ENCODE results near the gene PCDHB6. TPM values are rescaled to one million over a fixed set of nuclear protein-coding genes. Genes with fewer than 3 reads are reported as not detected.
"Not testable (repeated sequence)": the region's sequence is repeated elsewhere in the genome, so short reads cannot be mapped to it uniquely, and the experiment has no call there.

PCDHB6 gene
- total RNA-seq, 6 donors from 2014 or later: 0.46 to 1.0 (median 0.77) TPM; not detected in 1

DNA sequence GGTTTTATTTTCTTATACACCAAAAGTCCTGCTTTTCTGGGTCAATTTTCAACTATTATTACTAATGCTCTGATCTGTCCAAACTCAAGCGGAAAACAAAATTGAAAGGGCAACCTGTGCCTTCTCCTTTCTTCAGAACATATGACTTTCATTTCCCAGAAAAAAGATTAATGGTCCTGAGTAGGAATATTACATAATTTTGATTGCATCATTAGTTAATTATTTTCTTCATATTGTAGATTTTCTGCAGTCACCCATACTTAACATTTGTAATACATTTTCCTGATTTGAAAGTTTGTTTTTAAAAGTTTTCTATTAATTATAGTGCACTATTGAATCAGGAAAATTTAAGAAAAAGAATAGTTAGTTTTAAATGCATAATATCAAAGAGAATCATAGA is 26.1 kb downstream of the PCDHB6 start:
- H3K9me3 ChIP-seq: peaks cover 17 to 50% (median 35%) of the 10 kb centered on the region in 4 donors
- DNase-seq (no peak), ATAC-seq (ENCODE audit: low FRiP score in 2 of 2) (no peak)
- H3K27me3 ChIP-seq: no peaks in the 10 kb centered on the region
- no peak overlapping the region for H3K27ac ChIP-seq
- no peaks in the 10 kb centered on the region for H3K4me1 ChIP-seq
- WGBS, 2 donors: 55 to 68% methylated on average over 1 of the region's 1 CpG
- no peaks in the 10 kb centered on the region for H3K36me3 ChIP-seq
- H3K4me3 ChIP-seq: no peak overlapping the region
- TF ChIP-seq, protein P1, sequence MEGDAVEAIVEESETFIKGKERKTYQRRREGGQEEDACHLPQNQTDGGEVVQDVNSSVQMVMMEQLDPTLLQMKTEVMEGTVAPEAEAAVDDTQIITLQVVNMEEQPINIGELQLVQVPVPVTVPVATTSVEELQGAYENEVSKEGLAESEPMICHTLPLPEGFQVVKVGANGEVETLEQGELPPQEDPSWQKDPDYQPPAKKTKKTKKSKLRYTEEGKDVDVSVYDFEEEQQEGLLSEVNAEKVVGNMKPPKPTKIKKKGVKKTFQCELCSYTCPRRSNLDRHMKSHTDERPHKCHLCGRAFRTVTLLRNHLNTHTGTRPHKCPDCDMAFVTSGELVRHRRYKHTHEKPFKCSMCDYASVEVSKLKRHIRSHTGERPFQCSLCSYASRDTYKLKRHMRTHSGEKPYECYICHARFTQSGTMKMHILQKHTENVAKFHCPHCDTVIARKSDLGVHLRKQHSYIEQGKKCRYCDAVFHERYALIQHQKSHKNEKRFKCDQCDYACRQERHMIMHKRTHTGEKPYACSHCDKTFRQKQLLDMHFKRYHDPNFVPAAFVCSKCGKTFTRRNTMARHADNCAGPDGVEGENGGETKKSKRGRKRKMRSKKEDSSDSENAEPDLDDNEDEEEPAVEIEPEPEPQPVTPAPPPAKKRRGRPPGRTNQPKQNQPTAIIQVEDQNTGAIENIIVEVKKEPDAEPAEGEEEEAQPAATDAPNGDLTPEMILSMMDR (IDR thresholded peaks at IDR 0.05): no peak
- TF ChIP-seq EP300 (IDR thresholded peaks at IDR 0.05): no peak
- TF ChIP-seq POLR2A (IDR thresholded peaks at IDR 0.05): no peak
- TF ChIP-seq POLR2AphosphoS5 (IDR thresholded peaks at IDR 0.05): no peak

DNA sequence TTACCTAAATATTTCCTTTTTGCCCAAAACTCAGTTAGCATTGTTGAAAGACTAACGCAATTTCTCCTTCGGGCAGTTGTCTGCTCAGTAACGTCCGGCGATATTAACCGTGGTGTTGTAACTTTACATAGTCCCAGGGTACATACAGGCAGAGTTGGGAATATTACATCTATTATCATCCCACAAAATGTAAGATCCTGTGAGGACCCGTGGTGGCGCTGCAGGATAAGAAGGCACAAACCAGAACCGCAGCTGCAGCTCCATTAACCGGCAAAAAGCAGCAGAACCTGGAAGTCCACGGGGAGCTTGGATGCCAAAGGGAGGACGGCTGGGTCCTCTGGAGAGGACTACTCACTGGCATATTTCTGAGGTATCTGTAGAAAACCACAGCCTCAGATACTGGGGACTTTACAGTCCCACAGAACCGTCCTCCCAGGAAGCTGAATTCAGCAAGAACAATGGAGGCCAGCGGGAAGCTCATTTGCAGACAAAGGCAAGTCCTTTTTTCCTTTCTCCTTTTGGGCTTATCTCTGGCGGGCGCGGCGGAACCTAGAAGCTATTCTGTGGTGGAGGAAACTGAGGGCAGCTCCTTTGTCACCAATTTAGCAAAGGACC is 27.8 kb downstream of the PCDHB6 start, which contains the start of gene PCDHB8:
Gene PCDHB8, plus strand, starts transcription at position 214 of the 615 bp plus-strand sequence. Its CDS starts 245 bp downstream, at position 459.
- not testable (repeated sequence) for H3K36me3 ChIP-seq, H3K27me3 ChIP-seq, H3K4me1 ChIP-seq, H3K4me3 ChIP-seq, H3K27ac ChIP-seq, DNase-seq
- peak in 1 of 2 donors; percentile 47 for ATAC-seq (ENCODE audit: low FRiP score in 2 of 2)
- peaks cover 17 to 56% (median 39%) of the 10 kb centered on the region in 4 donors for H3K9me3 ChIP-seq
- 30 to 32% methylated on average over 14 of the region's 18 CpGs for WGBS, 2 donors

DNA sequence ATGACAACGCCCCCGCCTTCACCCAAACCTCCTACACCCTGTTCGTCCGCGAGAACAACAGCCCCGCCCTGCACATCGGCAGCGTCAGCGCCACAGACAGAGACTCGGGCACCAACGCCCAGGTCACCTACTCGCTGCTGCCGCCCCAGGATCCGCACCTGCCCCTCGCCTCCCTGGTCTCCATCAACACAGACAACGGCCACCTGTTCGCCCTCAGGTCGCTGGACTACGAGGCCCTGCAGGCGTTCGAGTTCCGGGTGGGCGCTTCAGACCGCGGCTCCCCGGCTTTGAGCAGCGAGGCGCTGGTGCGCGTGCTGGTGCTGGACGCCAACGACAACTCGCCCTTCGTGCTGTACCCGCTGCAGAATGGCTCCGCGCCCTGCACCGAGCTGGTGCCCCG is 29.5 kb downstream of the PCDHB6 start:
- not testable (repeated sequence) for H3K27me3 ChIP-seq; H3K36me3 ChIP-seq; H3K4me1 ChIP-seq; ATAC-seq (ENCODE audit: low FRiP score in 2 of 2); H3K4me3 ChIP-seq; H3K27ac ChIP-seq
- peak in 1 of 2 donors; percentile 85 for DNase-seq
- peaks cover 17 to 58% (median 41%) of the 10 kb centered on the region in 4 donors for H3K9me3 ChIP-seq
- 46 to 48% methylated on average over 22 to 35 of the region's 39 CpGs for WGBS, 2 donors

DNA sequence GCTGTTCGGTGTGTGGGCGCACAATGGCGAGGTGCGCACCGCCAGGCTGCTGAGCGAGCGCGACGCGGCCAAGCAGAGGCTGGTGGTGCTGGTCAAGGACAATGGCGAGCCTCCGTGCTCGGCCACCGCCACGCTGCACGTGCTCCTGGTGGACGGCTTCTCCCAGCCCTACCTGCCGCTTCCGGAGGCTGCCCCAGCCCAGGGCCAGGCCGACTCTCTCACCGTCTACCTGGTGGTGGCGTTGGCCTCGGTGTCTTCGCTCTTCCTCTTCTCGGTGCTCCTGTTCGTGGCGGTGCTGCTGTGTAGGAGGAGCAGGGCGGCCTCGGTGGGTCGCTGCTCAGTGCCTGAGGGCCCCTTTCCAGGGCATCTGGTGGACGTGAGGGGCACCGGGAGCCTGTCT is 30.0 kb downstream of the PCDHB6 start:
- WGBS, 2 donors: 37 to 51% methylated on average over 14 to 22 of the region's 32 CpGs
- ATAC-seq (ENCODE audit: low FRiP score in 2 of 2); H3K36me3 ChIP-seq; H3K27ac ChIP-seq; H3K27me3 ChIP-seq; H3K4me3 ChIP-seq; H3K4me1 ChIP-seq: not testable (repeated sequence)
- H3K9me3 ChIP-seq: peaks cover 13 to 57% (median 41%) of the 10 kb centered on the region in 4 donors
- peak in 1 of 2 donors; percentile 70 for DNase-seq

DNA sequence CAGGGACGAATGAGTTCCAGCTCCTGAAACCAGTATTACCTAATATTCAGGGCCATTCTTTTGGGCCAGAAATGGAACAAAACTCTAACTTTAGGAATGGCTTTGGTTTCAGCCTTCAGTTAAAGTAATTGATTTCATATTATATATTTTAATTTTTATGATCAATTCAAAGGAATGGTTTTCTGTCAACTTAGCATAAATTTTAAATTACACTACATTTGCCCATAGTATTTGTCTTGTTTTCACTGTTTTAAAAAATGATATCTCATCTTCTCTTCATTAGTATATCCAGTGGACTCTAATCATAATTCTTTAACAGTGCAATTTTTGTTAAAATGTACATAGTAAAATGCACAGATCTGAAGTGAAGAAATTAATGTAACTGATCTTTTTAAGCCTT is 30.5 kb downstream of the PCDHB6 start:
- no peak overlapping the region for H3K27ac ChIP-seq
- H3K27me3 ChIP-seq: no peaks in the 10 kb centered on the region
- TF ChIP-seq, protein P1 (IDR thresholded peaks at IDR 0.05): no peak
- no peak for TF ChIP-seq POLR2AphosphoS5 (IDR thresholded peaks at IDR 0.05)
- no peak for TF ChIP-seq POLR2A (IDR thresholded peaks at IDR 0.05)
- no peak for TF ChIP-seq EP300 (IDR thresholded peaks at IDR 0.05)
- WGBS, 2 donors: 50 to 75% methylated on average over 1 of the region's 1 CpG
- no peak for ATAC-seq (ENCODE audit: low FRiP score in 2 of 2)
- H3K4me1 ChIP-seq: no peaks in the 10 kb centered on the region
- no peaks in the 10 kb centered on the region for H3K36me3 ChIP-seq
- DNase-seq: no peak
- H3K9me3 ChIP-seq: peaks cover 13 to 55% (median 41%) of the 10 kb centered on the region in 4 donors
- no peak overlapping the region for H3K4me3 ChIP-seq

DNA sequence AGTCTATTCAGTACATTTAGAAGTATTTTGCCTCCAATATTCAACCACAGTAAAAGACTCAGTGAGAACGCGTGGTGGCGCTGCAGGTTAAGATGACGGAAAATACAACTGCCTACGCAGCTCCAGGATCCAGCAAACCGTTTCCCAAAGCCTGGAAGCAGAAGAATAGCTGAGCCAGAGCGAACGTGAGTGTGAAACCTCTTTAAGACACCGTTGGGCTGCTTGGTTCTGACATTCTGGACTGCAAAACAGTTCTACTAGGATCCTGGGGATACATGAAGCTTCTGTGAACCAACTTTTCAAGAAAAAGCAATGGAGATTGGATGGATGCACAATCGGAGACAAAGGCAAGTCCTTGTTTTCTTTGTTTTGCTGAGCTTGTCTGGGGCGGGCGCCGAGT is 32.4 kb downstream of the PCDHB6 start, which contains the start of gene PCDHB16:
Gene PCDHB16, plus strand, starts transcription at position 140 of the 400 bp plus-strand sequence. Its CDS starts 173 bp downstream, at position 313.
- Histone ChIP-seq H3K27me3 (no peaks in the 10 kb centered on the region), H3K4me3 (peak within 1 kb of the TSS in 3 of 4 donors; percentile 26 to 35 (median 26)), H3K9me3 (peaks cover 4 to 56% (median 42%) of the 10 kb centered on the region in 4 donors), H3K4me1 (no peaks in the 10 kb centered on the region), H3K36me3 (no peaks in the 10 kb centered on the region), H3K27ac (peak within 1 kb of the TSS in 1 of 4 donors; percentile 28)
- no peak for TF ChIP-seq POLR2AphosphoS5 (IDR thresholded peaks at IDR 0.05)
- TF ChIP-seq, protein P1 (IDR thresholded peaks at IDR 0.05): peak in 1 of 6 experiments; percentile 35
- WGBS, 2 donors: 8 to 12% methylated on average over 13 of the region's 13 CpGs
- ATAC-seq (ENCODE audit: low FRiP score in 2 of 2) (peak in 1 of 2 donors; percentile 55), DNase-seq (no peak)

DNA sequence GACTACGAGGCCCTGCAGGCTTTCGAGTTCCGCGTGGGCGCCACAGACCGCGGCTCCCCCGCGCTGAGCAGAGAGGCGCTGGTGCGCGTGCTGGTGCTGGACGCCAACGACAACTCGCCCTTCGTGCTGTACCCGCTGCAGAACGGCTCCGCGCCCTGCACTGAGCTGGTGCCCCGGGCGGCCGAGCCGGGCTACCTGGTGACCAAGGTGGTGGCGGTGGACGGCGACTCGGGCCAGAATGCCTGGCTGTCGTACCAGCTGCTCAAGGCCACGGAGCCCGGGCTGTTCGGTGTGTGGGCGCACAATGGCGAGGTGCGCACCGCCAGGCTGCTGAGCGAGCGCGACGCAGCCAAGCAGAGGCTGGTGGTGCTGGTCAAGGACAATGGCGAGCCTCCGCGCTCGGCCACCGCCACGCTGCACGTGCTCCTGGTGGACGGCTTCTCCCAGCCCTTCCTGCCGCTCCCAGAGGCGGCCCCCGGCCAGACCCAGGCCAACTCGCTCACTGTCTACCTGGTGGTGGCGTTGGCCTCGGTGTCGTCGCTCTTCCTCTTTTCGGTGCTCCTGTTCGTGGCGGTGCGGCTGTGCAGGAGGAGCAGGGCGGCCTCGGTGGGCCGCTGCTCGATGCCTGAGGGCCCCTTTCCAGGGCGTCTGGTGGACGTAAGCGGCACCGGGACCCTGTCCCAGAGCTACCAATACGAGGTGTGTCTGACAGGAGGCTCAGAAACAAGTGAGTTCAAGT is 34.4 kb downstream of the PCDHB6 start:
- 32 to 34% methylated on average over 6 to 17 of the region's 69 CpGs for WGBS, 2 donors
- not testable (repeated sequence) for H3K36me3 ChIP-seq; H3K4me1 ChIP-seq; H3K4me3 ChIP-seq; ATAC-seq (ENCODE audit: low FRiP score in 2 of 2); H3K27ac ChIP-seq; H3K27me3 ChIP-seq
- peak in 1 of 2 donors; percentile 57 for DNase-seq
- H3K9me3 ChIP-seq: peaks cover 5 to 56% (median 32%) of the 10 kb centered on the region in 4 donors
